ENCODE data around the gene DLX5. TPM values are rescaled to one million over a fixed set of nuclear protein-coding genes. Genes with fewer than 3 reads are reported as not detected.

The DLX5 gene
- total RNA-seq, 1 donor from 2014 or later, result 1.3 TPM

DNA sequence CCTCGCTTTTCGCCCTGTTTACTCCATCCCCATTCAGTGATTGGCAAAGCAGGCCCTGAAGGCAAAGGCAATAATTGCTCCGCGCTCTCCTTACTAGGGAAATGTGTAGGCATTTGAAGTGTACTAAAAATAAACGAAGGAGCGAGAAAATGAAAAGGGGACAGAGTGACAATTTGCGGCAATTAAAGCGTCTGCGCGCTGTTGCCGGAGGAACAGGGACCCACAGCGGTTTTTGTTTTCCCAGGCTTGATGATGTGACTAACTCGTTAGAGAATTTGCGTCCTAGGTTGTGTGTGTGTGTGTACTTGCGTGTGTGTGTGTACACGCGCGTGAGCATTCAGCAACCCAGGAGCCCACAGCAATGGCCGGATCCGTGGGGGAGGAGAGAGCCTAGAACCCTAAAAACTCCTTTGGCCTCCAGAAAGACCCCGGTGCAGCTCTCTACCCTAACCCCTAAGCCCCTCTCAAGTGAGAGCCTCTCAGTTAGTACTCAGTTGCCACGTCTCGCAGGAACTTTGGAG lies 27.1 kb downstream of the DLX5 start:
- no peaks in the 10 kb centered on the region for H3K79me2 ChIP-seq (ENCODE audit: insufficient read depth, low read length)
- no peak overlapping the region for H2AFZ ChIP-seq (ENCODE audit: low read depth, low read length)
- FAIRE-seq (no peak), DNase-seq (ENCODE audit: low read depth) (no peak)
- peaks cover 9% of the 10 kb centered on the region for H3K9me3 ChIP-seq (ENCODE audit: insufficient read depth, low read depth, low read length)
- no peak overlapping the region for H3K4me2 ChIP-seq (ENCODE audit: low read length)
- Mint-ChIP-seq H3K4me1 (ENCODE audit: low read depth, unreplicated experiment) (peaks cover 1% of the 10 kb centered on the region), H3K27ac (ENCODE audit: unreplicated experiment) (no peak overlapping the region), H3K9me3 (ENCODE audit: unreplicated experiment) (peaks cover 37% of the 10 kb centered on the region), H3K36me3 (ENCODE audit: low read depth, unreplicated experiment) (peaks cover 7% of the 10 kb centered on the region), H3K4me3 (ENCODE audit: unreplicated experiment) (no peak overlapping the region), H3K27me3 (ENCODE audit: low read depth, unreplicated experiment) (peaks cover 96% of the 10 kb centered on the region)
- TF ChIP-seq EZH2 (IDR thresholded peaks at IDR 0.05; ENCODE audit: insufficient read depth, low read length) (no peak), CTCF (IDR thresholded peaks at IDR 0.05; ENCODE audit: insufficient read depth, low read depth, low read length) (no peak)
- H3K27ac ChIP-seq (ENCODE audit: low read depth, low read length), result no peak overlapping the region
- peaks cover 94% of the 10 kb centered on the region for H3K27me3 ChIP-seq (ENCODE audit: insufficient read depth, low read length)
- H3K9ac ChIP-seq (ENCODE audit: low read length), result no peak overlapping the region
- no peaks in the 10 kb centered on the region for H3K4me1 ChIP-seq (ENCODE audit: insufficient read depth, low read length)
- no peaks in the 10 kb centered on the region for H3K36me3 ChIP-seq (ENCODE audit: insufficient read depth, low read length)
- no peak overlapping the region for H3K4me3 ChIP-seq (ENCODE audit: insufficient read depth, low read depth, low read length)
- H4K20me1 ChIP-seq (ENCODE audit: insufficient read depth, low read length), result no peaks in the 10 kb centered on the region

- Histone ChIP-seq H3K79me2 (ENCODE audit: insufficient read depth, low read length) (no peaks in the 10 kb centered on the region), H2AFZ (ENCODE audit: low read depth, low read length) (no peak overlapping the region), H3K36me3 (ENCODE audit: insufficient read depth, low read length) (no peaks in the 10 kb centered on the region), H3K27me3 (ENCODE audit: insufficient read depth, low read length) (peaks cover 94% of the 10 kb centered on the region), H3K9ac (ENCODE audit: low read length) (no peak overlapping the region), H3K27ac (ENCODE audit: low read depth, low read length) (no peak overlapping the region), H4K20me1 (ENCODE audit: insufficient read depth, low read length) (no peaks in the 10 kb centered on the region), H3K4me1 (ENCODE audit: insufficient read depth, low read length) (no peaks in the 10 kb centered on the region), H3K4me2 (ENCODE audit: low read length) (no peak overlapping the region), H3K9me3 (ENCODE audit: insufficient read depth, low read depth, low read length) (peaks cover 4% of the 10 kb centered on the region), H3K4me3 (ENCODE audit: insufficient read depth, low read depth, low read length) (no peak overlapping the region)
- Mint-ChIP-seq H3K9me3 (ENCODE audit: unreplicated experiment) (peaks cover 34% of the 10 kb centered on the region), H3K27me3 (ENCODE audit: low read depth, unreplicated experiment) (peaks cover 97% of the 10 kb centered on the region), H3K27ac (ENCODE audit: unreplicated experiment) (peak overlapping the region; percentile 47), H3K4me1 (ENCODE audit: low read depth, unreplicated experiment) (peaks cover 1% of the 10 kb centered on the region), H3K36me3 (ENCODE audit: low read depth, unreplicated experiment) (peaks cover 7% of the 10 kb centered on the region), H3K4me3 (ENCODE audit: unreplicated experiment) (no peak overlapping the region)
- no peak for TF ChIP-seq CTCF (IDR thresholded peaks at IDR 0.05; ENCODE audit: insufficient read depth, low read depth, low read length)
- no peak for TF ChIP-seq EZH2 (IDR thresholded peaks at IDR 0.05; ENCODE audit: insufficient read depth, low read length)
- DNase-seq (ENCODE audit: low read depth) (no peak), FAIRE-seq (no peak)
These were observed 27.6 kb downstream of the DLX5 start for GRCh38 chr7:96996958-96997511.

All from astrocyte (in vitro differentiated cells and primary cell).